NCI-H2171 treated with DMSO at 0.1 percent for 48 hours (cell line): Measurements from ENCODE around the gene ADARB2.
A peak's percentile ranks its signal among the peaks of the same experiment; 100 is the strongest.

Experiments
- DNase-seq: peaks from one replicate; lab custom pipeline; 2025; lab: John Stamatoyannopoulos, UW

Gene ADARB2

DNA sequence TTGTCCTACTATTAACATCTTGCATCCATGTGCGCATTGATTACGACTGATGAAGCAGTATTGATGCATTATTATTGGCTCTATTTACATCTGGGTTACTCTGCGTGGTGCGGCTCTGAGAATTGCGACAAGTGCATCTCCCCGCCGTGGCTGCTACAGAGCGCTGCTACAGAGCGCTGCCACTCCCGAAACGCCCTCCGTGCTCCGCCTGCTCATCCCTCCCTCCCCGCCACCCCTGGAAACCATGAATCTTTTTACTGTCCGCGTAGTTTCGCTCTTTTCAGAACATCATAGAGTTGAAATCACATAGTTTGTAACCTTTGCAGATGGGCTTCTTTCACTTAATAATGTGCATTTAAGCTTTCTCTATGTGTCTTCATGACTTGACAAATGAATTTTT is 74.1 kb downstream of the ADARB2 start:
- no peak for DNase-seq

DNA sequence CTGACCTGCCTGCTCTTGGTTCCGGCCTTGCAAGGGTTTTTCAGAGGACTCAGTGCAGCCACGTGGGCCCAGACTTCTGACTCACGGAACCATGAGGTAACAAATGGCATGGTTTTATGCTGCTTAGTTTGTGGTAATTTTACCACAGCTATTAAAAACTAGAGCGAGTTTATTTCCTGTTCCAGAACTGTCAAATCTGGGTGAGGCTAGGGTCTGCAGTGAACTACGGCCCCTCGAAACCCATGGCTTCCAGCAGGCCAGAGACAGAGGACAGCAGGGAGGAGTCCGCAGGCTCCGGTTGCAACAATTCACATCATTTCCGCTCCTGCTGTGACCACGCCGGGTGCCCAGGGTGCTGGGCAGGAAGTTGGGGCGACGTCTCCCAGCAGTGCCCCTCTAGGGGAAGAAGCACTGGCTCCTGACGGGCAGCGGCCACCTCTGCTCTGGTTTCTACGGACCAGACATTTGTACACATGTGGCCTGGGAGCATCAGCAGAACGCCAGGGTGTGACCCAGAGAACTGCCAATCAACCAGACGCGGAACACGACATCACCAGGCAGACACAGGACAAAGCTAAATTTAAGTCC is 74.8 kb downstream of the ADARB2 start:
- no peak for DNase-seq

DNA sequence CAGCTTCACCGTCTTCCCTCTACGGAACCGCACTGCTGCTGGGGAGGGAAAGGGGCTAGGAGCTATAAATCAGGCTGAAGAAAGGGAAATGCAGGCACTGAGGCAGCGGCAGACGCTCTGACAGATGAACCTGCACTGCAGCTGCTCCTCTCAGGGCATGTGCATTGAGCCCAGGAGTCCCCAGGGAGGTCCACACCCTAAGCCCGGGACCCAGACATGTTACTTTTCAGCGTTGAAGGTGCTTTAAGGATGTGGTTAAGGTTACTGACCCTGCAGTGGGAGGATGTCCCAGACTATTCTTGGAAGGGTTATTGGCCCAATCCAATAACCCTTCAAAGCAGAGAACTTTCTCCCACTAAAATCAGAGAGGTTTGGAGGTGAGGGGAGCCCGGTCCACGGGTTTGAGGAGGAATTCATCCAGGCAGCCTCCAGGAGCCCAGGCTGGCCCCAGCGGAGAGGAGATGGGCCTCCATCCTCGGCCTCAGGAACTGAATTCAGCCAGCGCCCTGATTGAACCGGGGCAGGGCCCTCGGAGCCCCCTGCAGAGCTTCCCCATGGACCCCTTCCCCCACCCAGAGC is 75.4 kb downstream of the ADARB2 start:
- DNase-seq, result peak; percentile 68

DNA sequence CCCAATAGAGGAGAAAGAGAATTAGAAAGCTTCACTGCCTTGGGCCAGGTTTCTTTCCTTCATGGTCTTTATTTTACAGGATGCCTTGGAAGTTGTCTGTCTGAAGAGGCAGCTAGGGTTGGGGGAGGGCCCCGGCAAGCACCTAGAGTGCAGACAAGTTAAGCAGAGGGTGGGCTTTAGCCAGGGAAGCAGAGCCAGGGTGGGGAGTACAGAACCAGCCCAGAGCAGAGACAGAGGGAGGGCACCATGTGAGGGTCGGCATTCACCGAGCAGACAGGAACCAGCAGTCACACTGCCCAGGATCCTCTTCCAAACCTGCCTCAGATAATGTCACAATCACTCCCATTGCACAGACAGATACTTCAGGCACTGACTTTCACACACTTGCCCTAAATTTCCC is 75.9 kb downstream of the ADARB2 start:
- DNase-seq, result peak; percentile 25

DNA sequence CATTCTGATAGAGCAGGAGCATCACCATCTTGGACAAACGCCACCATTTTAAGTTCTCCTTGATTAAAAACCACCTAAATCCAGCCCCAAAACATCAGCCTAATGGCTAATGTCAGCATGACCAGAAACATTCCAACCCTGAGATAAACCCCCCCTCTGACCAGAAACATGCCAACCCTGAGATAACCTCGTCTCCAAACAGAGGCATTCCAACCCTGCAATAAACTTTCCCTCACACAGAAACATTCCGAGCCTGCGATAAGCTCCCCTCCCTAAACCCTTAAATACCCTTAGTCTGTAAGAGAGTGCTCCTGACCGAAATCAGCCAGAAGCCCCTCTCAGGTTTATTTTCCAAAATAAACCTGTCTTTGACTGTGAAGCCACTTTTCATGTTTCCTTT is 76.5 kb downstream of the ADARB2 start:
- DNase-seq, result no peak

GRCh38 chr10:1660386-1660785 is 76.9 kb downstream of the ADARB2 start:
- no peak for DNase-seq

- no peak for DNase-seq
These were observed 78.0 kb downstream of the ADARB2 start for GRCh38 chr10:1659221-1659791.

DNA sequence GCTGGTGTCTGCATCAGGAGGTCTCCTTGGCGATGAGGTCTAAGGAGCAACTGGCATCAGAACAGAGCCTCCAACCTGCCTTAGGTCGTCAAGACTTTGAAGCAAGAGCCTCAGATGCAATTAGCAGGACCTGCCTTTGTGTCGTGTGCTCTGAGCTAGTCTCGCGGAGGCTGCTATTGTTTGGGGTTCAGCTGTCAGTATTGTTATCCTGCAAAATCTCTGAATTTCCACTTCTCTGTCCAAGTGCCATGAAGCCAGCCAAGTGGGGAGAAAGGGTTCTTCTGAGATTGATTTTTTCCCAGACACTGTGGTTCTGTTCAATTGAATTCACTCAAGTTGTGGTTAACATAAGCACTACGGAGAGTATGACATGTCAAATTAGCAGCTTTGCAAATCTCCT is 78.7 kb downstream of the ADARB2 start:
- no peak for DNase-seq

GRCh38 chr10:1657479-1657878 is 79.8 kb downstream of the ADARB2 start:
- DNase-seq, result peak; percentile 22

GRCh38 chr10:1655367-1655766 is 82.0 kb downstream of the ADARB2 start:
- no peak for DNase-seq

- DNase-seq, result no peak
These were observed 82.4 kb downstream of the ADARB2 start for GRCh38 chr10:1654811-1655356.

GRCh38 chr10:1654247-1654646 is 83.1 kb downstream of the ADARB2 start:
- no peak for DNase-seq

DNA sequence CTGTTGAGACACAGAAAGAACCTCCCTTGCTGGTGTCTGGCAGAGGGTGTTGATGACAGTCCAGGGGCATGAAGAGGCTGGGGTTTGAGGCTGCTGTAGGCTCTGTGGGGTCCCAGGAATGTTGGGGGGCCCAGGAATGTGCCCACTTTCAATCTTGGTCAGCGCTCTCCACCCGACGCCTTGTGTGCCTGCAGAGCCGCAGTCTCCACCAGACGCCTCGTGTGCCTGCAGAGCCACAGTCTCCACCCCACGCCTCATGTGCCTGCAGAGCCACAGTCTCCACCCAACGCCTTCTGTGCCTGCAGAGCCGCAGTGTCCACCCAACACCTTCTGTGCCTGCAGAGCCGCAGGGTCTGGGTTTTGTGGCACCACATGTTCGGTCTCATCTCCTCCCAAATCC is 84.0 kb downstream of the ADARB2 start:
- DNase-seq, result no peak

- DNase-seq, result peak; percentile 15
These were observed 85.2 kb downstream of the ADARB2 start for GRCh38 chr10:1652151-1652550.

DNA sequence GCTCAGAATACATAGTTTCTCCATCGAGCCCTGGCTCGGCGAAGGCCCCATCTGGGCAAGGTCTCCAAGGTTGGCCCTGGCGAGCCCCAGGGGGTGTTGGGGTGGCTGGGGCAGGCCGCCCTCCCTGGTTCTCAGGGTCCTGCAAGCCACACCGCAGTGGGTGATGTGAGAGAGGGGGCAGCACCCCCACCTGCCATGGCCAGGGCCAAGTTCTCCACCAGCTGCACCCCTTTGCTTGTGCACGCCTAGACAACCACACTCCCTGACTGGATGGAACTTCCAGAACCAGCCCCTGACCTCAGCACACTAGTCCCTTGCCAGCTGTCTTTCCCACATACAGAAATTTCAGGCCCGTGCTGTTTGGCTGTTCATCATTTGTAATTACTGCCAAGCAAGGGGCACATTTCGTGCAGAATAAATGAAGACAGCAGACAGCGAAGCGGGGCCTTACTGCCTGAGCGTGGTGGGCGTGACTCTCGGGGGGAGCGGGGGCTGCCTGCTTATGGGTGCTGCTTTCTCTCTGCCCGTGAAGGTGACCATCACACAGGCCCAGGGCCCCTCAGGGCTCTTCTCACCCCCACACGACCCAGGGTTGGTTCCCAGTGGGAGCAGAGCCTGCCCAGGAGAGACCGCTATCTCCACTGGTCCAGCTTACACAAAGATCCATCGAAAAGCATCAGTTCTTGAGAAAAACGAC is 85.9 kb downstream of the ADARB2 start:
- DNase-seq, result peak; percentile 38

DNA sequence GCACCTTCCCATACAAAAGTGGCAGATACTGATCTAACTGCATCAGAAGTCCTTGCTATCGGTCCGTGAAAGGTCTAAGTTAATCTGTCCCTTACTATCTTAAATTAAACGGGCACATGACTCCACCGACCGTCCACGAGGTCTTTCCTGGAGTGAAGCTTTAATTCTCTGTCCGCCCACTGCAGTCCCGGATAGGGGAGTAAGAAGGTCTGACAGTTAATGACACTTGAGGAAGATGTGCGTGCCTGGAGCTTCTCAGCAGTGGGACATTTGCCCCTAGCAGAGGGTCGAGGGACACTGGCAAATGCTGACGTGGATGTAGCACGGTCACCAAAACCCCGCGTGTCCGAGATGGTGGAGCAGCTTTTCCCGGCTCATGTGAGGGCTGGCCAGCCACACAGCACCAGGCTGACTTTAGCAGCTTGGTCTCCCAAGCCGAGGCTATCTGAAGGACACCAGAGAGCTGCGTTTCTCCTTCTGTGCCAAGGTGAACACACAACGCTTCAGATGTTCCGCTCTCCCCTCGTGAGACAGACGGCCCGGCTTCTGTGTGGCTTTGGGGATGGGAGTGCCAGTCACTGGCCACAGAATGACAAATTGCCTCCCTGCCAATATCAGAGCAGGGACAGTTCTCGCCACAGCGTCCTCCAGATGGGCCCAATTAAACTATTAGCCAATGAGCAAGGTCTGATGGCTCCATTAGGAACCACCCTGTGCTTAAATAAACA is 86.6 kb downstream of the ADARB2 start:
- DNase-seq, result peak; percentile 45

DNA sequence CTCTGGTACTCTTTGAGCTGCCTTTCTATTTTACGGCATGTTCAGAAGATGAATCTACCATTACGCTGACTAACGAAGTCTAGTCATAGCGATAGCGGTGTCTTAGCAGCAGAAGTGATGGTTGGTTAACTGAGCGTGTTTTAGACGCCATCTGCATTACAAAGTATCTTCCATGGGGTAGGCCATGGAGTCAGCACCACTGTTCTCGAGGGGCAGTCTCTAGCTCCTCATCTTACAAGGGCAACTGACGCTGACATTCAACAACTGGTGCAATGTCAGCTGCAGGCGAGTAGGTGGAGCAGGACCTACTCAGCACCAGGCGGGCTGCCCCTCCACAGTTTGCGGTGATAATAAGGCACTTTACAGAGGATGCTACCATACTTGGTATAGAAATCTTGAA is 88.7 kb downstream of the ADARB2 start:
- no peak for DNase-seq

GRCh38 chr10:1646332-1646731 is 91.0 kb downstream of the ADARB2 start:
- no peak for DNase-seq

- DNase-seq, result no peak
These were observed 91.4 kb downstream of the ADARB2 start for GRCh38 chr10:1645896-1646295.

DNA sequence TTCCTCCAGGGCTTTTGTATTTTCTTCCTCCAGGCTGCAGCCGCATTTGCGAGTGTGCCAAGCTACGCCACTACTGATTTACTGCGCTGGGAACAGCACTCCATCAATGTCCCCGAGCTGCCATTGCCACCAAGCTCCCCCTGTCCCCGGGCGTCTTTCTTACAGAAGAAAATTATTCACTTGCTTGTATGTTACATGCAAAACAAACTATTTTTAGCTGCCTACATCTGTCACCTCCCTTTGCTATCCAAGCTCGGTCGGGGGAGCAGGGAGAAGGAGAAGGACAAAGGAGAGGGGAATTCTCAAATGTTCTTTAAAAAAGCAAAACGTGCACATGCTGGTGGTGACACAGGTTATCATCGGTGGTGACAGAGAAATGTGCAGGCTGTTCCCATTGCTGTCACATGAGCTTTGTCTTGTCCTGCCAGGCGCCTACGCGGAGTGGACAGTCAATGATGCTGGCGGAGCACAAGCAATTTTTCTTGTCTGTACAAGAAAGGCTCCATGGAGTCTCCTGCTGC is 93.1 kb downstream of the ADARB2 start:
- no peak for DNase-seq

DNA sequence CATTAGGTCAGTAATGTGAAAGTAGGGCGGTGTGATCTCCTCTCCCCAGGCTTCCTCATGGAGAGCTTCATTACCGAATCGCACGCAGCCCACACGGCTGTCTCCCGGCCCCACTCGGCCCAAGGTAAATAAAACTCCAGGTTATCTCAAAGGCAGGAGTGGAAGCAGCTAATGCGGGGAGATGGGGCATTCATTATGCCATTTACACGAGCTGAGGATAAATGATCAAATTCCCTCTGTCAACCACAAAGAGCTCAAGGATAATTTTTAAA is 93.5 kb downstream of the ADARB2 start:
- DNase-seq, result no peak

GRCh38 chr10:1643161-1643907 is 94.0 kb downstream of the ADARB2 start:
- DNase-seq, result no peak
